ENCODE data around the gene VRK1. TPM values are rescaled to one million over a fixed set of nuclear protein-coding genes. Genes with fewer than 3 reads are reported as not detected.

The VRK1 gene
- total and polyA plus RNA-seq, 2 of the 8 experiments (the other 6 are each of a cell fraction or from before 2014, with no cell fraction given): 24.2 to 64.8 TPM

DNA sequence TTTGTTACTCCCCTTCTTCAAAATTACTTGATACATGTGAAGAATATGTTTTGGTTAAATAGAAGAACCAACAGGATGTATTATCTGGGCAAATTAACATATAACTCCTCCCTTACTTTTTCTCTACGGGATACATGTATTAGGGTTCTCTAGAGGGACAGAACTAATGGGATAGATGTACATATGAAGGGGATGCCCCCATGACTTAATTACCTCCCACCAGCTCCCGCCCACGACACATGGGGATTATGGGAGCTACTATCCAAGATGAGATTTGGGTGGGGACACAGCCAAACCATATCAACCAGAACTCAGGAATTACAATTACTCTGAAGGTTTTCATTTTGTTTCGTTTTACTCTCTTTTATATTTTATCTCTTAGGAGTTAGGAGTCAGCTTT is 41.3 kb downstream of the VRK1 start:
- POLR2A ChIA-PET (ENCODE audit: partially characterized antibody): no interaction called here
- no peak overlapping the region for H2AK5ac ChIP-seq (ENCODE audit: low read depth, low read length)

More for the DNA sequence above, 41.3 kb downstream of the VRK1 start:
- no peaks in the 10 kb centered on the region for H3K23me2 ChIP-seq (ENCODE audit: low read depth, low read length)
- no peak overlapping the region for H3K18ac ChIP-seq (ENCODE audit: extremely low read depth, low read length)
- no peak overlapping the region for H3K56ac ChIP-seq (replicated peaks; ENCODE audit: insufficient read length, low read depth, low read length)
- FAIRE-seq (no peak), DNase-seq (ENCODE audit: low read depth in 1 of 2, low spot score in 2 of 2) (no peak)
- H4K5ac ChIP-seq (ENCODE audit: insufficient read length, low read depth, low read length): no peak overlapping the region
- H3K27ac ChIP-seq (ENCODE audit: low read depth, low read length): no peak overlapping the region
- H4K8ac ChIP-seq (ENCODE audit: extremely low read depth, insufficient read depth, low read length): no peak overlapping the region
- WGBS, 2 experiments (ENCODE audit: extremely low coverage in 1 of 2, insufficient coverage in 1 of 2, insufficient read length in 1 of 2, insufficient replicate concordance in 2 of 2, low coverage in 1 of 2, low lambda C conversion rate in 2 of 2, missing lambda C conversion rate in 1 of 2): 94% methylated on average over 4 of the region's 4 CpGs; no CpG with 5 or more reads in 1 of the 2 experiments
- H3K14ac ChIP-seq (ENCODE audit: insufficient read length): no peak overlapping the region
- H3K4me3 ChIP-seq (ENCODE audit: extremely low read depth in 1 of 4, insufficient read depth in 2 of 4, low read depth in 3 of 4, low read length in 4 of 4): no peak overlapping the region
- CTCF ChIA-PET (ENCODE audit: partially characterized antibody): interaction anchor here (0.8 to 1.9 kb wide), 2 partner anchors 10 to 14 kb away, joined by 4 to 9 read pairs; no protein-coding TSS in a partner anchor
- H3K4ac ChIP-seq (replicated peaks; ENCODE audit: insufficient read length, low read depth, low read length): no peak overlapping the region
- no peak overlapping the region for H2BK20ac ChIP-seq (ENCODE audit: low read length)
- no peak overlapping the region for H3K23ac ChIP-seq (ENCODE audit: insufficient read length)
- H3K9me3 ChIP-seq (ENCODE audit: insufficient read depth in 2 of 2, low read depth in 1 of 2, low read length in 1 of 2): no peaks in the 10 kb centered on the region
- no peak overlapping the region for H3K4me2 ChIP-seq (ENCODE audit: insufficient read depth in 1 of 2, low read depth in 2 of 2, low read length in 2 of 2)
- H2BK5ac ChIP-seq (ENCODE audit: low read depth, low read length): no peak overlapping the region
- H2BK15ac ChIP-seq (ENCODE audit: low read length): no peak overlapping the region
- no peak overlapping the region for H2AFZ ChIP-seq (ENCODE audit: low read length)
- peaks cover 0 to 3% of the 10 kb centered on the region in 2 experiments; a peak in 2 of 4 replicates for H3K79me2 ChIP-seq (ENCODE audit: control insufficient read depth in 1 of 2, insufficient read depth in 2 of 2, low read length in 2 of 2)
- H3K27me3 ChIP-seq (replicated peaks in 1 of 4; ENCODE audit: control insufficient read depth in 3 of 4, extremely low read depth in 1 of 4, insufficient read depth in 3 of 4, low read length in 3 of 4): no peaks in the 10 kb centered on the region
- H2BK12ac ChIP-seq (ENCODE audit: low read depth, low read length): no peak overlapping the region
- H4K20me1 ChIP-seq (replicated peaks in 1 of 2; ENCODE audit: control insufficient read depth in 1 of 2, insufficient read depth in 2 of 2, low read length in 2 of 2): peaks cover 0 to 1% of the 10 kb centered on the region in 2 experiments
- no peaks in the 10 kb centered on the region for H3K4me1 ChIP-seq (replicated peaks in 1 of 4; ENCODE audit: control insufficient read depth in 3 of 4, insufficient read depth in 4 of 4, low read length in 3 of 4)
- H4K91ac ChIP-seq (replicated peaks; ENCODE audit: insufficient read length, low read length): no peak overlapping the region
- peaks cover 0 to 17% (median 5%) of the 10 kb centered on the region in 4 experiments; a peak in 5 of 8 replicates for H3K36me3 ChIP-seq (ENCODE audit: control insufficient read depth in 2 of 4, insufficient read depth in 4 of 4, low read length in 3 of 4)
- H3K79me1 ChIP-seq (ENCODE audit: low read depth, low read length): no peaks in the 10 kb centered on the region
- no peak overlapping the region for H2BK120ac ChIP-seq (replicated peaks; ENCODE audit: low read depth, low read length)
- no peak overlapping the region for H3K9ac ChIP-seq (replicated peaks in 1 of 4; ENCODE audit: extremely low read depth in 1 of 4, low read depth in 3 of 4, low read length in 3 of 4)

Measured in H1 (cell line).